ENCODE data around the gene KRTAP10-3.

KRTAP10-3 gene

GRCh38 chr21:44557491-44558328 is 885 bp downstream of the KRTAP10-3 start:
- Histone ChIP-seq H3K9me3 (ENCODE audit: insufficient read depth, low read length) (no peaks in the 10 kb centered on the region), H3K27me3 (ENCODE audit: low read depth, low read length) (no peaks in the 10 kb centered on the region), H3K4me2 (ENCODE audit: low read length) (peak overlapping the region; percentile 51; the same call in 1 of the 2 replicates), H3K9ac (ENCODE audit: low read length) (no peak overlapping the region), H4K20me1 (ENCODE audit: insufficient read depth, low read length) (no peaks in the 10 kb centered on the region), H3K36me3 (replicated peaks; ENCODE audit: low read depth, low read length) (no peaks in the 10 kb centered on the region), H3K4me1 (ENCODE audit: low read length) (peaks cover 24% of the 10 kb centered on the region), H3K27ac (ENCODE audit: low read length) (peak overlapping the region; percentile 43; the same call in 1 of the 2 replicates), H2AFZ (ENCODE audit: low read depth, low read length) (no peak overlapping the region), H3K79me2 (ENCODE audit: low read length) (no peaks in the 10 kb centered on the region), H3K4me3 (ENCODE audit: low read length) (no peak overlapping the region)
- TF ChIP-seq EZH2phosphoT487 (IDR thresholded peaks at IDR 0.05; ENCODE audit: low read depth) (no peak), CTCF (IDR thresholded peaks at IDR 0.05; ENCODE audit: low read depth, low read length) (no peak)

- H3K4me2 ChIP-seq (ENCODE audit: low read length): peak overlapping the region; percentile 51
- H2AFZ ChIP-seq (ENCODE audit: low read depth, low read length): no peak overlapping the region
- no peaks in the 10 kb centered on the region for H3K27me3 ChIP-seq (ENCODE audit: low read depth, low read length)
- no peaks in the 10 kb centered on the region for H3K79me2 ChIP-seq (ENCODE audit: low read length)
- peak overlapping the region; percentile 20; the same call in 1 of the 2 replicates for H3K4me3 ChIP-seq (ENCODE audit: low read length)
- peak overlapping the region; percentile 43 for H3K27ac ChIP-seq (ENCODE audit: low read length)
- H3K9me3 ChIP-seq (ENCODE audit: insufficient read depth, low read length): no peaks in the 10 kb centered on the region
- no peaks in the 10 kb centered on the region for H4K20me1 ChIP-seq (ENCODE audit: insufficient read depth, low read length)
- no peaks in the 10 kb centered on the region for H3K36me3 ChIP-seq (replicated peaks; ENCODE audit: low read depth, low read length)
- no peak overlapping the region for H3K9ac ChIP-seq (ENCODE audit: low read length)
- H3K4me1 ChIP-seq (ENCODE audit: low read length): peaks cover 24% of the 10 kb centered on the region
- TF ChIP-seq CTCF (IDR thresholded peaks at IDR 0.05; ENCODE audit: low read depth, low read length) (no peak), EZH2phosphoT487 (IDR thresholded peaks at IDR 0.05; ENCODE audit: low read depth) (no peak)
These were observed 1.7 kb downstream of the KRTAP10-3 start for GRCh38 chr21:44556879-44557278.

- Histone ChIP-seq H3K4me1 (ENCODE audit: low read length) (peaks cover 20% of the 10 kb centered on the region), H3K4me2 (ENCODE audit: low read length) (no peak overlapping the region)
These were observed 3.3 kb downstream of the KRTAP10-3 start for GRCh38 chr21:44555200-44555875.

More at GRCh38 chr21:44555200-44555875, 3.3 kb downstream of the KRTAP10-3 start:
- Histone ChIP-seq H3K36me3 (replicated peaks; ENCODE audit: low read depth, low read length) (no peaks in the 10 kb centered on the region), H3K4me3 (ENCODE audit: low read length) (no peak overlapping the region), H3K9ac (ENCODE audit: low read length) (no peak overlapping the region), H4K20me1 (ENCODE audit: insufficient read depth, low read length) (no peaks in the 10 kb centered on the region), H3K79me2 (ENCODE audit: low read length) (no peaks in the 10 kb centered on the region), H3K9me3 (ENCODE audit: insufficient read depth, low read length) (no peaks in the 10 kb centered on the region), H3K27me3 (ENCODE audit: low read depth, low read length) (no peaks in the 10 kb centered on the region), H3K27ac (ENCODE audit: low read length) (no peak overlapping the region), H2AFZ (ENCODE audit: low read depth, low read length) (no peak overlapping the region)
- TF ChIP-seq EZH2phosphoT487 (IDR thresholded peaks at IDR 0.05; ENCODE audit: low read depth) (no peak), CTCF (IDR thresholded peaks at IDR 0.05; ENCODE audit: low read depth, low read length) (no peak)
